H1 (cell line): Measurements from ENCODE around the gene RPS17. TPM values are rescaled to one million over a fixed set of nuclear protein-coding genes. Genes with fewer than 3 reads are reported as not detected.

Experiments used
- EZH2 ChIP-seq: fragments of 200-600 bp; sonication (generic); IDR thresholded peaks from 2 replicates; pipeline ENCODE4 v1.7.1; 2012; ENCODE audit warnings: low read depth, mild to moderate bottlenecking, moderate library complexity, low read length, inconsistent platforms; ENCODE audit not compliant: severe bottlenecking
- SAP30 ChIP-seq: fragments of 300-600 bp; sonication (generic); IDR thresholded peaks from 2 replicates; pipeline ENCODE4 v1.7.1; 2012; ENCODE audit warnings: low read length, moderate library complexity, mild to moderate bottlenecking, inconsistent platforms; ENCODE audit not compliant: insufficient read depth, insufficient replicate concordance
- polyA plus RNA-seq, 7 experiments: library from polyadenylated mRNA; depleted of rRNA in 3 of 7; stranded (reverse) in 5 of 7; unstranded in 2 of 7; fragments of >200 nt in 5 of 7; fragments of 200-250 nt in 2 of 7; gene quantifications; 1 replicate in 5 of 7; 2 replicates in 1 of 7; 4 replicates in 1 of 7; pipeline versions ENCODE4 v1.2.1 to v1.2.3, GENCODE V29; 2011 to 2013; ENCODE audit warnings: missing spikeins in 2 of 7, mixed read lengths in 2 of 7
- total RNA-seq: library from RNA; stranded (reverse); fragmentation: NEBNext Ultra II Directional; extraction: Animal tissue kit (Norgen Biotek cat#: 25700); gene quantifications from 2 replicates; pipeline ENCODE4 v1.2.1, GENCODE V29; 2021

Gene RPS17
- total and polyA plus RNA-seq, 2 of the 8 experiments (the other 6 are each of a cell fraction or from before 2014, with no cell fraction given): 2,416 to 5,590 TPM

DNA sequence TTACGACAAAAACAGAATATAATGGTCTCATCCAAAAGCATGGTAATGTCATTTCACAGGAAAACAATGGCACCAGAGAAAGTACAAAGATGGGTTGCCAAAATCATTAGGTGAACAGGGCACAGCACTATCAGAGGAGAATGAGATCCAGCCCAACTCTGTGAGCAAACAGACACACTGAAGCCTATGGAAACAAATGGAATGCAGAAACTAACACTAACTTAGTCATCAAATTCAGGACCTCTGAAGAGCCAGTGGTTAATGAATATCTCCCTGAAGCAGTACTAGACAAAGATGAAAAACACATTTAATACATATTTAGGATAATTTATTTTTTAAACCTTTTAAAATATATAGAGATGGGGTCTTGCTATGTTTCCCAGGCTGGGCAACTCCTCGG, 14.6 kb upstream of the RPS17 start (continued):
- TF ChIP-seq EZH2 (no peak), SAP30 (no peak)
- TF ChIP-seq, all 59 proteins: peak for 0
